ENCODE results near the gene LYPLAL1.

- TF ChIP-seq FOXK1 (CRISPR knock-in tag; IDR thresholded peaks at IDR 0.05) = no peak
- no peak for TF ChIP-seq CTCF (IDR thresholded peaks at IDR 0.05)
- TF ChIP-seq AFF4 (CRISPR knock-in tag; IDR thresholded peaks at IDR 0.05; ENCODE audit: borderline replicate concordance) = no peak
- no peak for TF ChIP-seq FOXP1 (CRISPR knock-in tag; IDR thresholded peaks at IDR 0.05; ENCODE audit: borderline replicate concordance)
- no peak for TF ChIP-seq HMGXB4 (CRISPR knock-in tag; IDR thresholded peaks at IDR 0.05)
Measured at GRCh38 chr1:219132939-219133338, 40.7 kb upstream of the LYPLAL1 start.

Measured in WTC11 (cell line).